ENCODE measurements around the gene PRH1.

GRCh38 chr12:10900972-10901371 is 16.9 kb upstream of the PRH1 start:
- TF ChIP-seq CTCF (IDR thresholded peaks at IDR 0.05; ENCODE audit: poor library complexity) (no peak), EZH2 (IDR thresholded peaks at IDR 0.05; ENCODE audit: borderline replicate concordance) (no peak)

All from hepatocyte (in vitro differentiated cells).